DOHH2 (cell line): ENCODE measurements around the gene PCP4.

Experiments
- CTCF ChIP-seq: fragments of 200-600 bp; sonication (generic); IDR thresholded peaks from one replicate; pipeline ENCODE4 v1.5.1; 2014; ENCODE audit warnings: antibody characterized with exemption, mild to moderate bottlenecking, low read depth, low read length; ENCODE audit not compliant: poor library complexity, severe bottlenecking
- EZH2phosphoT487 ChIP-seq: fragments of 200-600 bp; sonication (generic); IDR thresholded peaks from 2 replicates; pipeline ENCODE4 v1.6.1; 2017; ENCODE audit warnings: borderline replicate concordance, mild to moderate bottlenecking, antibody characterized with exemption, low read length, moderate library complexity, mixed read lengths

- no peak for TF ChIP-seq EZH2phosphoT487
- no peak for TF ChIP-seq CTCF
Measured at GRCh38 chr21:39855595-39855994, 11.6 kb upstream of the PCP4 start.
